Mucosa of rectum (tissue), 2 donors: ENCODE measurements around the gene SH3BGRL3.
"Not testable (repeated sequence)": the region's sequence is repeated elsewhere in the genome, so short reads cannot be mapped to it uniquely, and the experiment has no call there.

Source experiments
- H3K27ac ChIP-seq, 2 donors: one replicate each; pipeline ENCODE4 v1.7.0; 2013; ENCODE audit warnings: inconsistent platforms in 2 of 2, low read depth in 2 of 2, low read length in 2 of 2
- H3K27me3 ChIP-seq, 2 donors: one replicate each; pipeline ENCODE4 v1.7.0; 2013; ENCODE audit warnings: low read length in 2 of 2; ENCODE audit not compliant: control insufficient read depth in 2 of 2, insufficient read depth in 2 of 2
- H3K36me3 ChIP-seq, 2 donors: one replicate each; pipeline ENCODE4 v1.7.0; 2013; ENCODE audit warnings: low read length in 2 of 2; ENCODE audit not compliant: control insufficient read depth in 2 of 2, insufficient read depth in 2 of 2
- H3K4me1 ChIP-seq, 2 donors: one replicate each; pipeline ENCODE4 v1.7.0; 2013; ENCODE audit warnings: low read length in 2 of 2, mild to moderate bottlenecking in 1 of 2; ENCODE audit not compliant: control insufficient read depth in 2 of 2, insufficient read depth in 2 of 2
- H3K4me3 ChIP-seq, 2 donors: one replicate each; pipeline ENCODE4 v1.7.0; 2013; ENCODE audit warnings: low read length in 2 of 2
- H3K9ac ChIP-seq, 2 donors: one replicate each; pipeline ENCODE4 v1.7.0; 2013; ENCODE audit warnings: low read length in 2 of 2, low read depth in 1 of 2, mild to moderate bottlenecking in 1 of 2
- H3K9me3 ChIP-seq, 2 donors: one replicate each; pipeline ENCODE4 v1.7.0; 2013; ENCODE audit warnings: low read length in 2 of 2; ENCODE audit not compliant: control insufficient read depth in 2 of 2
- donor health status: healthy.
- donor health status: Normal muscosa, but diverticular disease.

The SH3BGRL3 gene

GRCh38 chr1:26279456-26280332 lies at the start of gene SH3BGRL3:
Gene SH3BGRL3, plus strand, starts transcription at chr1:26280086. Its CDS starts 70 bp downstream, at chr1:26280156.
- Histone ChIP-seq H3K27me3 (no peaks in the 10 kb centered on the region), H3K4me3 (peak within 1 kb of the TSS; percentile 75 to 82), H3K4me1 (peaks cover 63 to 75% of the 10 kb centered on the region in 2 donors), H3K9ac (peak within 1 kb of the TSS; percentile 91 to 97), H3K27ac (peak within 1 kb of the TSS; percentile 94 to 98), H3K9me3 (no peaks in the 10 kb centered on the region), H3K36me3 (peaks cover 11 to 12% of the 10 kb centered on the region in 2 donors)

GRCh38 chr1:26230682-26231081 lies 49.2 kb upstream of the SH3BGRL3 start:
- peaks cover 12 to 16% of the 10 kb centered on the region in 2 donors for H3K4me1 ChIP-seq
- H3K9ac ChIP-seq, result not testable (repeated sequence)

GRCh38 chr1:26233903-26234643 lies 45.8 kb upstream of the SH3BGRL3 start, which contains the start of gene CEP85:
Gene CEP85, plus strand, starts transcription at chr1:26234200. Its CDS starts 5,584 bp downstream, at chr1:26239784.
- H3K4me3 ChIP-seq, result peak within 1 kb of the TSS; percentile 93 to 97
- no peaks in the 10 kb centered on the region for H3K9me3 ChIP-seq
- H3K36me3 ChIP-seq, result no peaks in the 10 kb centered on the region
- peaks cover 11 to 20% of the 10 kb centered on the region in 2 donors for H3K4me1 ChIP-seq
- peak within 1 kb of the TSS; percentile 89 to 91 for H3K27ac ChIP-seq
- no peaks in the 10 kb centered on the region for H3K27me3 ChIP-seq
- peak within 1 kb of the TSS; percentile 86 to 90 for H3K9ac ChIP-seq

More at GRCh38 chr1:26230682-26231081, 49.2 kb upstream of the SH3BGRL3 start:
- H3K36me3 ChIP-seq, H3K27me3 ChIP-seq, H3K4me3 ChIP-seq, H3K9me3 ChIP-seq, H3K27ac ChIP-seq: not testable (repeated sequence)

- H3K4me1 ChIP-seq, result peaks cover 11 to 20% of the 10 kb centered on the region in 2 donors
- H3K36me3 ChIP-seq, result no peaks in the 10 kb centered on the region
- peak overlapping the region; percentile 86 to 90 for H3K9ac ChIP-seq
- H3K4me3 ChIP-seq, result peak overlapping the region; percentile 93 to 97
- no peaks in the 10 kb centered on the region for H3K9me3 ChIP-seq
- no peaks in the 10 kb centered on the region for H3K27me3 ChIP-seq
- H3K27ac ChIP-seq, result peak overlapping the region; percentile 89 to 91
Observed at GRCh38 chr1:26234644-26235370, 45.1 kb upstream of the SH3BGRL3 start.

- Histone ChIP-seq H3K27ac (no peak overlapping the region), H3K9me3 (no peaks in the 10 kb centered on the region), H3K4me1 (peaks cover 11 to 20% of the 10 kb centered on the region in 2 donors), H3K36me3 (no peaks in the 10 kb centered on the region), H3K4me3 (no peak overlapping the region), H3K27me3 (no peaks in the 10 kb centered on the region), H3K9ac (no peak overlapping the region)
Observed at GRCh38 chr1:26237230-26237966, 42.5 kb upstream of the SH3BGRL3 start.

GRCh38 chr1:26239936-26240335 lies 40.0 kb upstream of the SH3BGRL3 start:
- Histone ChIP-seq H3K27me3 (no peaks in the 10 kb centered on the region), H3K9ac (no peak overlapping the region), H3K4me1 (peaks cover 4 to 7% of the 10 kb centered on the region in 2 donors), H3K27ac (no peak overlapping the region), H3K4me3 (no peak overlapping the region), H3K9me3 (no peaks in the 10 kb centered on the region), H3K36me3 (peaks cover 6 to 10% of the 10 kb centered on the region in 2 donors)

GRCh38 chr1:26252718-26253117 lies 27.2 kb upstream of the SH3BGRL3 start:
- H3K9ac ChIP-seq, result no peak overlapping the region
- no peaks in the 10 kb centered on the region for H3K27me3 ChIP-seq
- H3K9me3 ChIP-seq, result no peaks in the 10 kb centered on the region
- H3K4me1 ChIP-seq, result no peaks in the 10 kb centered on the region
- peaks cover 4 to 15% of the 10 kb centered on the region in 2 donors for H3K36me3 ChIP-seq
- H3K27ac ChIP-seq, result no peak overlapping the region
- no peak overlapping the region for H3K4me3 ChIP-seq

GRCh38 chr1:26254404-26254803 lies 25.5 kb upstream of the SH3BGRL3 start:
- Histone ChIP-seq H3K27ac (no peak overlapping the region), H3K9ac (no peak overlapping the region), H3K4me3 (no peak overlapping the region), H3K27me3 (no peaks in the 10 kb centered on the region), H3K36me3 (peaks cover 18 to 21% of the 10 kb centered on the region in 2 donors), H3K9me3 (no peaks in the 10 kb centered on the region), H3K4me1 (no peaks in the 10 kb centered on the region)

GRCh38 chr1:26257222-26257621 lies 22.7 kb upstream of the SH3BGRL3 start:
- no peak overlapping the region for H3K27ac ChIP-seq
- H3K9me3 ChIP-seq, result no peaks in the 10 kb centered on the region
- no peak overlapping the region for H3K9ac ChIP-seq
- no peaks in the 10 kb centered on the region for H3K4me1 ChIP-seq
- H3K4me3 ChIP-seq, result no peak overlapping the region
- H3K27me3 ChIP-seq, result no peaks in the 10 kb centered on the region
- peaks cover 24 to 29% of the 10 kb centered on the region in 2 donors for H3K36me3 ChIP-seq
